Liver (tissue), 9 donors: ENCODE results near the gene SEMA4G. TPM values are rescaled to one million over a fixed set of nuclear protein-coding genes. Genes with fewer than 3 reads are reported as not detected.

Experiments
- DNase-seq: peaks from one replicate; pipeline ENCODE4 v3.0.0-alpha.2; 2017; ENCODE audit warnings: low spot score
- H3K27ac ChIP-seq, 2 donors: one replicate each; pipeline ENCODE4 v1.7.0; 2013; ENCODE audit warnings: inconsistent platforms in 2 of 2, low read length in 2 of 2, control low read depth in 1 of 2, low read depth in 1 of 2, mild to moderate bottlenecking in 1 of 2
- H3K27me3 ChIP-seq, 4 donors: one replicate each; pipeline versions ENCODE4 v1.6.1 to v1.7.0; 2013; ENCODE audit warnings: low read length in 3 of 4, inconsistent platforms in 1 of 4, mild to moderate bottlenecking in 1 of 4, moderate library complexity in 1 of 4; ENCODE audit not compliant: control insufficient read depth in 4 of 4, insufficient read depth in 4 of 4
- H3K36me3 ChIP-seq, 4 donors: one replicate each; pipeline versions ENCODE4 v1.6.1 to v1.7.0; 2013; ENCODE audit warnings: low read length in 3 of 4, mild to moderate bottlenecking in 3 of 4, low read depth in 1 of 4, moderate library complexity in 1 of 4; ENCODE audit not compliant: control insufficient read depth in 4 of 4, insufficient read depth in 3 of 4
- H3K4me1 ChIP-seq, 4 donors: one replicate each; pipeline versions ENCODE4 v1.6.1 to v1.7.0; 2013; ENCODE audit warnings: low read length in 3 of 4, mild to moderate bottlenecking in 3 of 4, moderate library complexity in 1 of 4; ENCODE audit not compliant: control insufficient read depth in 4 of 4, insufficient read depth in 4 of 4
- H3K4me3 ChIP-seq, 3 donors: one replicate each; pipeline versions ENCODE4 v1.6.1 to v1.7.0; 2013; ENCODE audit warnings: low read length in 3 of 3, control low read depth in 1 of 3, low read depth in 1 of 3, mild to moderate bottlenecking in 1 of 3
- H3K9ac ChIP-seq, 2 donors: one replicate each; pipeline ENCODE4 v1.7.0; 2013; ENCODE audit warnings: low read length in 2 of 2, mild to moderate bottlenecking in 2 of 2, moderate library complexity in 2 of 2, control low read depth in 1 of 2, low read depth in 1 of 2
- H3K9me3 ChIP-seq, 4 donors: one replicate each; pipeline versions ENCODE4 v1.6.1 to v1.7.0; 2013; ENCODE audit warnings: low read length in 3 of 4; ENCODE audit not compliant: control insufficient read depth in 4 of 4
- ATF3 ChIP-seq: IDR thresholded peaks from 2 replicates; pipeline ENCODE4 v1.6.1; 2016; ENCODE audit warnings: antibody characterized with exemption
- FOXA1 ChIP-seq: IDR thresholded peaks from 2 replicates; pipeline ENCODE4 v1.6.1; 2016; ENCODE audit warnings: antibody characterized with exemption
- FOXA2 ChIP-seq: IDR thresholded peaks from 2 replicates; pipeline ENCODE4 v1.6.1; 2016; ENCODE audit warnings: antibody characterized with exemption
- HNF4A ChIP-seq, 2 donors: conservative IDR thresholded peaks; 2 replicates each; pipeline ENCODE4 v1.6.1; 2016; ENCODE audit warnings: antibody characterized with exemption in 2 of 2, mild to moderate bottlenecking in 2 of 2
- JUND ChIP-seq, 2 donors: IDR thresholded peaks; 2 replicates each; pipeline ENCODE4 v1.6.1; 2016; ENCODE audit warnings: antibody characterized with exemption in 2 of 2
- RAD21 ChIP-seq, 2 donors: IDR thresholded peaks; 2 replicates each; pipeline ENCODE4 v1.6.1; 2016; ENCODE audit warnings: antibody characterized with exemption in 2 of 2, mild to moderate bottlenecking in 2 of 2
- REST ChIP-seq: IDR thresholded peaks from 2 replicates; pipeline ENCODE4 v1.6.1; 2016; ENCODE audit warnings: antibody characterized with exemption, mild to moderate bottlenecking
- RXRA ChIP-seq, 2 donors: IDR thresholded peaks; 2 replicates each; pipeline ENCODE4 v1.6.1; 2017 to 2018; ENCODE audit warnings: antibody characterized with exemption in 2 of 2, mild to moderate bottlenecking in 1 of 2
- SP1 ChIP-seq: IDR thresholded peaks from 2 replicates; pipeline ENCODE4 v1.6.1; 2018; ENCODE audit warnings: antibody characterized with exemption, mild to moderate bottlenecking
- TAF1 ChIP-seq: conservative IDR thresholded peaks from 2 replicates; pipeline ENCODE4 v1.6.1; 2016; ENCODE audit warnings: antibody characterized with exemption, mild to moderate bottlenecking
- WGBS: extraction: QIAGEN DNeasy Blood & Tissue Kit; methylation state at CpG from one replicate; pipeline ENCODE4 v1.1.7; 2013; 5-methylcytosine and 5-hydroxymethylcytosine counted together
- polyA plus RNA-seq, 2 donors: library from polyadenylated mRNA; stranded (reverse) in 1 of 2; unstranded in 1 of 2; fragments of 200-250 nt in 1 of 2; fragments of >200 nt in 1 of 2; fragmentation: Nextera tagmentation in 1 of 2; extraction: Ambion mirVana in 1 of 2; gene quantifications; one replicate each; pipeline versions ENCODE4 v1.2.1 to v1.2.3, GENCODE V29; 2013 to 2015
- total RNA-seq, 2 donors: library from RNA; depleted of rRNA; stranded (reverse); fragments of >200 nt; gene quantifications; one replicate each; pipeline ENCODE4 v1.2.3, GENCODE V29; 2014
- TF ChIP-seq, protein P1 (sequence below): fragments of 150-350 bp; IDR thresholded peaks from 2 replicates; pipeline ENCODE4 v1.5.1; 2017; ENCODE audit warnings: improper control_type of control experiment, low read depth, low read length; ENCODE audit not compliant: missing input control
- donor health status: healthy.
- donor health status: healthy.
- donor health status: healthy.
- donor health status: healthy.
- donor health status: healthy.

Gene SEMA4G
- total and polyA plus RNA-seq, 4 donors: 13.9 to 56.0 (median 30.2) TPM

DNA sequence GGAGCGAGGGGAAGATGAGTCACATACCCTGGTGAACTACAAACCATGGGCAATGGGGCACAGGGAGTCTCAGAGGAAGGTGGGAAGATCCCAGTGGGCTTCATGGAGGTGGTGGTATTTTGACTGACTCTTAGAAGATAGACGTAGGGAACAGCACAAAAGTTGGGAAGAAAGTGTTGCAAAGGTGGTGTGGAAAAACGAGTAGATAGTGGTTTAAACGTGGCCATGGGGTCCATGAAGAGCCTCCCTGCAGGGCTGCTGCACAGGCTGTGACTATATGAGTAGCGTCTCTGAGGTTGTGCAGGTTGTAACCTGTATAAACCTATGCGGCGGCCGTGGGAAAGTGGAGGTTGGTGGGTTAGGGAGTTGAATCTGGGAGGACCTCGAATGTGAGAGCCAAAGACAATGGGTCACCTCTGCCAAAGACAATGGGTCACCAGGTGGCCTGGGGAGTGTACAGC, 44.1 kb downstream of the SEMA4G start:
- Histone ChIP-seq H3K9ac (no peak overlapping the region), H3K27ac (no peak overlapping the region)

DNA sequence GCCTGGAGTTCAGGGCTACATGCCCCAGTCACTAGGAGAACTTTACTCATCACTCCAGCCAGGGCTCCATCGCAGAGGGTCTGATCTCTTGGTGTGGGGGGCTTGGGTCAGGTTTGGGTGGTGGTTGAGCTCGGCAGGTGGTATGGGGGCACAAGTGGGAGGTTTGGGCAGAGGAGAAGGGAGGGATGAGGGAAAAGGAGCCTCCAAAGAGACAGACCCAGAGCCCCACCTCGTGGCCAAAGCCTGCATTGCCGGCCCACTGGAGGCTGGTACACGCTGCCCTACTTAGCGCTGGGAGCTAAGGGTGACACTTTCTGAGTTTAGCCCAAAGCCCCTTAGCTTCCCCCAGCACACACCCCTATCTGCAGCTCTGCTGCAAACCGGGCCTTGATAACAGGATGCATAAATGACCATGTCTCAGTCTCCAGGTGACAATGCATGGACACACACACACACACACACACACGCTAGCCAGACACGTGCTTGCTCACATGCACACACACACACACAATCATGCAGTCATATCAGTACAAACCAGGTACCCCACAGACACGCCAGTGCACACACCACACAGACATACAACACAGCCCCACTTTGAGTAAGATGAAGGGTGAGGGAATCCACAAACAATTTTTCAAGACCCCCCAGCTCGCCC, 45.1 kb downstream of the SEMA4G start:
- peak; percentile 90 for DNase-seq
- no peak overlapping the region for H3K27ac ChIP-seq
- H3K36me3 ChIP-seq: no peaks in the 10 kb centered on the region
- H3K27me3 ChIP-seq: peaks cover 0 to 2% (median under 1%) of the 10 kb centered on the region in 4 donors
- no peak overlapping the region for H3K4me3 ChIP-seq
- H3K9me3 ChIP-seq: no peaks in the 10 kb centered on the region
- no peak overlapping the region for H3K9ac ChIP-seq
- peaks cover 2 to 13% (median 3%) of the 10 kb centered on the region in 4 donors for H3K4me1 ChIP-seq
- TF ChIP-seq JUND (IDR thresholded peaks at IDR 0.05) (no peak), RXRA (IDR thresholded peaks at IDR 0.05) (no peak), ATF3 (no peak), RAD21 (IDR thresholded peaks at IDR 0.05) (peak; percentile 86 to 89), HNF4A (conservative IDR thresholded peaks at IDR 0.05) (no peak), SP1 (no peak), REST (no peak), FOXA1 (no peak)
- TF ChIP-seq, protein P1, sequence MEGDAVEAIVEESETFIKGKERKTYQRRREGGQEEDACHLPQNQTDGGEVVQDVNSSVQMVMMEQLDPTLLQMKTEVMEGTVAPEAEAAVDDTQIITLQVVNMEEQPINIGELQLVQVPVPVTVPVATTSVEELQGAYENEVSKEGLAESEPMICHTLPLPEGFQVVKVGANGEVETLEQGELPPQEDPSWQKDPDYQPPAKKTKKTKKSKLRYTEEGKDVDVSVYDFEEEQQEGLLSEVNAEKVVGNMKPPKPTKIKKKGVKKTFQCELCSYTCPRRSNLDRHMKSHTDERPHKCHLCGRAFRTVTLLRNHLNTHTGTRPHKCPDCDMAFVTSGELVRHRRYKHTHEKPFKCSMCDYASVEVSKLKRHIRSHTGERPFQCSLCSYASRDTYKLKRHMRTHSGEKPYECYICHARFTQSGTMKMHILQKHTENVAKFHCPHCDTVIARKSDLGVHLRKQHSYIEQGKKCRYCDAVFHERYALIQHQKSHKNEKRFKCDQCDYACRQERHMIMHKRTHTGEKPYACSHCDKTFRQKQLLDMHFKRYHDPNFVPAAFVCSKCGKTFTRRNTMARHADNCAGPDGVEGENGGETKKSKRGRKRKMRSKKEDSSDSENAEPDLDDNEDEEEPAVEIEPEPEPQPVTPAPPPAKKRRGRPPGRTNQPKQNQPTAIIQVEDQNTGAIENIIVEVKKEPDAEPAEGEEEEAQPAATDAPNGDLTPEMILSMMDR: peak; percentile 97
- WGBS: 19% methylated on average over 11 of the region's 11 CpGs

More for the DNA sequence above, 44.1 kb downstream of the SEMA4G start:
- TF ChIP-seq FOXA1: no peak
- TF ChIP-seq TAF1: no peak
- TF ChIP-seq RXRA (IDR thresholded peaks at IDR 0.05): no peak
- no peak for TF ChIP-seq FOXA2
- no peak for TF ChIP-seq HNF4A (conservative IDR thresholded peaks at IDR 0.05)
- H3K9me3 ChIP-seq: no peaks in the 10 kb centered on the region
- H3K27me3 ChIP-seq: peaks cover 0 to 2% (median under 1%) of the 10 kb centered on the region in 4 donors
- DNase-seq: no peak
- H3K4me3 ChIP-seq: no peak overlapping the region
- no peaks in the 10 kb centered on the region for H3K36me3 ChIP-seq
- 52% methylated on average over 9 of the region's 9 CpGs for WGBS
- H3K4me1 ChIP-seq: peaks cover 0 to 9% (median 3%) of the 10 kb centered on the region in 4 donors
